NCI-H1105 (cell line): ENCODE data around the gene IGFBPL1.
"Not testable (repeated sequence)": the region's sequence is repeated elsewhere in the genome, so short reads cannot be mapped to it uniquely, and the experiment has no call there.

ENCODE experiments used
- DNase-seq: peaks from one replicate; lab custom pipeline; 2025; lab: John Stamatoyannopoulos, UW

IGFBPL1 gene

DNA sequence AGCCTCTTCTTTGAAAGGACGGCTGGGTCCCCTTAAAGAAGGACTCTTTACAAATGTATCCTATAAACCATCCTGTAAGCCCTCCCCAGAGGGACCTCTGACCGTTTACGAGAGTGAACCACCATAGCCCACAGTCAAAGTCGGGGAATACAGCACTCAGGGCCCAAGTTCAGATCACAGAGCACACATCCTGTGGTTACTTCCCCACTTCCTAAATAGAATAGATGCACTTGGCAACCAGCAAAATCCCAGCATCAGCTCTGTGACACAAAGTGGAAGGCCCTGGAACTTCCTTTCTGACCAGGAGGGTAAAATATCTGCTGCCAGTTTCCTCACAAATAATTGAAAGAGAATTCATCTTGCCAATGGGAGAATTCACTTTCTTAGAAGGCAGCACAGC is 6.9 kb upstream of the IGFBPL1 start:
- no peak for DNase-seq

DNA sequence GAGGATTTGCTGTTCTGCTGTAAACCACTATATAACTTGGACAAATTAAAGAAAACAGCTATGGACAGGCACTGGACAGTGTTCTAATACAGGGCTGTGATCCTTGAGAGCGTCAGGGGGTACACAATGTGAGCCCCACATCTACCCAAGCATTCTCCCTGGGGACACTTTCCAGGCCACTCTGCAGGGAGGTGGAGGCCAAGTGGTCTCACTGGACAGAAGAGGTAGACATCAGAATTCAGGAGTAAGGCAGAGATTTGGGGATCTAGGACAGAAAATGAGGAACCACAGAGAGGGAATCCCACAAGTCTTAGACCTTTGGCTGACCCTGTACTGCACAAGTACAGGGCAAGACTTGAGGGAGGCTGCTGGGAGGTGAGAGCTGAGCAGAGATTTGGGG is 3.8 kb upstream of the IGFBPL1 start:
- no peak for DNase-seq

DNA sequence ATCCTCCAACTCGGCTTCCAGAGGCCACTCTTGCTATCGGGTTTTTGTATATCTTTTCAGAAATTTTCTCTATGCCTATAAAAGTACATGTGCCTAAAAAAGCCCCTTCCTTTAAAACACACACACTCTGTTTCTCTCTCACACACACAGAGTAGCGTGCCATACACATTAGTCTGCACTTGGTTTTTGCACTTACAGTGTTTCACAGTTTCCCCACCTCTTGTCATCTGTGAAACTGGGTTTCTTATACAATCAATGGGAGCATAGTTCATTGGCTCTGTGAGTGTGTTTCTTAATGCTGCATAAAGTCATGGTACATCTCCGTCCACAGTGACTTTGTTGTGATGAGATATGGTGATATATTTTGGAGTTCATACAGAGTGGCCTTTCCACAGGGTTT is 664 bp upstream of the IGFBPL1 start:
- DNase-seq: no peak

DNA sequence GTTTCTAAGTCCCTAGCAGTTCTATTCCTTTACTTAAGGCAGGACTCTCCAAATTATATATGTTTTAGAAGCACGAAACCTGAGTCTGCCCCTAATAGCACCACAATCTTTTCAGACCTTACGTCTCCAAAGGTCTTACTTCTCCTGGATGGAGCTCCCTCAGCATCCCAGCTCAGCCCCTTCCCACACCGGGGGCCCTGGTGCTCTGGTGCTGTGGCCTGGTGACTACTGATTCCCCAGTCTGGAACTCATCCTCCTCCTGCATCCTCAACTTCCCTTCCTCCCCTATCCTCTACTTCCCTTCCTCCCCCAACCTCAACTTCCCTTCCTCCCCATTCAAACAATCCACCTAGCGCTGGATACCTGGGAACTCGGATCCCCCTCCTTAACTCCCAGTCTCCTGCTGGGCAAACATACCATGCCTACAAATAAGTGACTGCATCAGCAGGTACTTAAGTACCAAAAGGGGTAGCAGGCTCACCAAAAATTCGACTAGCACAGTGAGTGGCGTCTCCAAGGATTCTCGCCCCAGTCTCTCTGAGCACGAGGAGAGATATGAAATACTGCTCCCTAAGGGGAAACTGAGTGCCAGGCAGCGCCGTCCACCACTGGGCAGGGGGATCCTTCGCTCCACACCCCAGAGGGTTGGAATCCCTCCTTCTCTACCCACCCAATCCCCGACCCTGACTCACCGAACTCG is 831 bp downstream of the IGFBPL1 start:
- DNase-seq: no peak

DNA sequence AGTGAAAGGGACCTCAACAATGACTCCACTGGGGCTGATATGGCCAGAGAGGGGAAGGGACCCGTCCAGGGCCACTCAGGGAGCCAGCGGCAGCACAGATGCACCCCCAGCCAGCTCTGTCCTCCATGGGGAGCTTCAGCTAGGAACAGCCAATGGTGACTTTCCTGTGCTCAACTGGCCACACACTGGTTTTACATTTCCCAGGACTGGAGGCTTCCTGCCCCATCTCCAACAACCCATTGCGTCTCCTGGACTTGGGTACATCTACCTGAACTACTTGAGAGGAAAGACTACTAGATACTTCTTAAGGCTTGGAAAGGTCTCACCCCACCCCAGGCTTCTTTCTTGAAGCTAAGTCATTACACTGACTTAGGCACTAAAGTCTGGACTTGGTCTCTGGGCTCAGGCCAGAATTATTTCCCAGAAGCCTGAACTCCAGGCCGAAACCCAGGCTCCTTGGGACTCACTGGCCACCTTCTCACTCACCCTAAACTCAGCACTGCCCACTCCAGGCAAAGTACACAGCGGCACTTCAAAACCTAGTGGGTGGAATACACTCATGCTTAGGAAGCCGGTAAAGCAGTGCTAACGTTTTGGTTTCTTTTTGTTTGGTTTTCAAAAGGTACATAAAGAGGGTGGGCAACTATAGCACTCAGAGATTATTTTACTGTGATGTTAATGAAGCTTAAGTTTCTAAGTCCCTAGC is 1.5 kb downstream of the IGFBPL1 start:
- no peak for DNase-seq

DNA sequence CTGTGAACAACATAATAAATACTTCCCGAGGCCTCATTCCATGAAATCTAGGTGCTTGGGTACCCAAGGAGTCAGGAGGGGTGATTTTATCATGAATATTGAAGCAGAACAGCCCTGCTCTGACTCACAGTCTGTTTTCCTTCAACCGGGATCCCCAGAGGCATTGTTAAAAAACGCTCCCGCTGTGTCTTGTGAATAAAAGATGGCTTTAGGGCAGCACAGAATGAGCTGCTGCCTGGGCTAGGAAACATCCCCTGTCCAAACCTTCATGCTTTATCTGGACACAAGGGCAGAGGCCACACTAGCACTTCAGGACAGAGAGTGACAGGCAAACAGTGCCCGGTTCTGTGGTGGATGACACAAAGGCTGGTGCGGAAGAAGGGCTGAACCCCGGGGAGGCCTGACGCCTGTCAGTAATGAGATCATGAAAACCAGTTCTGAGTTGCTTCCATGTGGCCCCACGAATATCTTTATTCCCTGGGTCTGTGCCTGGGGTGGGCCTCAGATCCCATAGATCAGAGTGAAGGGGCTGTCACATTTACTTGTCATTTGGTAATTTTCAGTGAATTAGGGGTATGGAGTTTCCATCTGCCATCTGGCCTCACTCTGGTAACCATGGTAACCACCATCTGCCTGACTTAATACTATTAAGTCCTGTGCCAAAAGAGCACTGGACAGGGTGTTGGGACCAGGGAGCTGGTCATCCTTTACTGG is 2.6 kb downstream of the IGFBPL1 start:
- peak; percentile 19 for DNase-seq

DNA sequence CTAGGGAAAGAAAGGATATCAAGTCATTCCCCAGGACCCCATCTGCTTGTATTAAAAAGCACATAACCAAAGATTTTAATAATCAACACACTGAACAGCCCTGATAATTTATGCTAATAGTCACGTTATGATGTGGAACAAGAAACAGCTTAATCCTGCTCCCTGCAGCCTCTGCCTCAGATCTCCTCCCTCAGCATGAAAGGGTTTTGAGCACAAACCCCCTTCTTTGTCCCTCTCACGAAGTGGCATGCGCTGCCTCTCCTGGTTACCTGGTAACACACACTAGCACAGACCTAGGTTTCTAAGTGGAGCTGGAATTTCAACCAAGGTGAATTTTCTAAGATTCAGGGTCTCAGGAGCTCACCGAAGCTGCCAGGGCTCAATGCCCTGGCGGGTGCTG is 5.1 kb downstream of the IGFBPL1 start:
- no peak for DNase-seq

DNA sequence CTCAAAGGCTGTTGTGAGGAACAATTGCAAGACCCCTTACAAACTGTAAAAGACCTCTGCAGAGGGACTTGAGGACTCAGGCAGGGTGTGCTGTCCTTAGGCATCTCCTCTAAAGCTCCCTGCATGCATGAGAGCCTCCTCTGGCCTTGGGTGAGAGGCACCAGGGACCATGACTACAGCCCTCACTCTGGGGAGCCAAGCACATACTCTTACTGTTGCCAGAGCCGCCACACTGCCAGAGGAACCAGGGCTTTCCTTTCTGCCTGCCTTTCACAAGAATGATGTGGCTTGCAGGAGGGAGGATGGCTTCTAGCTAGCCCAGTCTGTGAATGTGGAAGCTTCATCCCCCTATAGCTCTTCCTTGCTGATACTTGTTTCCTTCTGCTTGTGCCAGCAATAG is 5.9 kb downstream of the IGFBPL1 start:
- no peak for DNase-seq

DNA sequence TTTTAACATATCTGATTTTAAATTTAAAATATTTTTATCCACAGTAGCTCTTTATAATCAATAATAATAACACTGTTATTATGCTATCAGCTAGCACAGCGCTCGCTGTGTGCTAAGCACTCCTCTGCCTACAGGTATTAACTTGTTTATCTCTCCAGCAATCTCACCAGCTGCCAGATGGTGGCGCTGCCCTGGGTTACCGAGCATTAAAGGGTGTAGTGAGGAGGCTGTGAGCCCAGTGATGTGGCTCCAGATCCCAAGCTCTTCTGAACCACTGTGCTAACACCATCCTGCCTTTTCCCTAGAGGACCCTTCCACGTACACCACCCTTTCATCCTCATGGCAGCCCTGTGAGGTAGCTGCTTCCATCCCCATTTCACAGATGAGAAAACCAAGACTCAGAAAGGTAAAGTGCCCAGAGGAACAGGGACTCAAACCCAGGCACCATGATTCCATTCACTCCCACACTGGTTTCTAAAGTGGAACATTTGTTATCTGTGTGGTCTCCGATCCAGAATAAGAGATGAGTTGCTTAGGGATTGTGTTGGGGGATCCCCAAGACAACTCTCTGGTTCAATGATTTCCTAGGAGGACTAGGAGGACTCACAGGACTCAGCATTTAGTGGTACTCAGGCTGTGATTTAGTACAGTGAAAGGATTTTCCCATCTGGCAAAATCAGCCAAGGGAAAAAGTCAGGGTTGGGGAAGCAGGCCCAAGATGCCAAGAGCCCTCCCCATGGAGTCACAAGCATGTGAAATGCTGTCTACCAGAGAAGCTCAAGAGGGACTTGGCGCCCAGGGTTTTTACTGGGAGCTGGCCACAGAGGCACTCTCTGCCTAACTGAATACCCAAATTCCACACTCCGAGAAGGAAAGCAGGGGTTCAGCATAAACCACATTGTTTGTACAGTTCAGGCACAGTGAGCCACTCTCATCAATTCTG is 7.0 kb downstream of the IGFBPL1 start:
- DNase-seq: no peak

DNA sequence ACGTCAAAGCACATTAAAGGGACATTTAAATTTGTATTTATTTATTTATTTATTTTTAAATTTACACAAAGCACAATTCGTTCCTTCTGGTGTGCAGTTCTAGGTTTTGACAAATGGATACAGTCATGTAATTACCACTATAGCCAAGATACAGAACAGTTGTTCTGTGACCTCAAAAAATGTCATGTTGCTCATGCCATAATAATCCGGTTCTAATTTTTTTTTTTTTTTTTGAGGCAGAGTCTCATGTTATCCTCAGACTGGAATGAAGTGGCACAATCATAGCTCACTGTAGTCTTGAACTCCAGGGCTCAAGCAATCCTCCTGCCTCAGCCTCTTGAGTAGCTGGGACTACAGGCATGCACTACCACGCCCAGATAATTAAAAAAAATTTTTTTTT is 7.8 kb downstream of the IGFBPL1 start:
- DNase-seq: no peak

DNA sequence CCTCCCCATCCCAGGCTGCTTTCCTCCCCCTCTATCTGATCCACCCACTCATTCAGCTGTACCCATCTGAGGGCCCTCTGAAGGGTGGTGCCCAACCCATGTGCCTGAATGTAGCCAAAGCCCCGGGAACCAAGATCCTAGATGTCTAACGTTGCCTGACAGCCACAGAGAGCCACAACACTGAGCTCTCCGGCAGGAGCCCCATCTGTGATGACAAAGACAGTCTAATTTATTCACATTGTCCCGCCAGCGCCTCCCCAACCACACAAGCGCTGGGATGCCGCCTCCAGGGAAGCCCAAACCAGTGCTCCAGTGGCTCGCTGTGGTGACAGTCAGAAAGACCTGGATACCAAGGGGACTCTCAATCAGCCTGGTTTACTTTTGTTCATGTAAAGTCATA is 8.4 kb downstream of the IGFBPL1 start:
- no peak for DNase-seq

DNA sequence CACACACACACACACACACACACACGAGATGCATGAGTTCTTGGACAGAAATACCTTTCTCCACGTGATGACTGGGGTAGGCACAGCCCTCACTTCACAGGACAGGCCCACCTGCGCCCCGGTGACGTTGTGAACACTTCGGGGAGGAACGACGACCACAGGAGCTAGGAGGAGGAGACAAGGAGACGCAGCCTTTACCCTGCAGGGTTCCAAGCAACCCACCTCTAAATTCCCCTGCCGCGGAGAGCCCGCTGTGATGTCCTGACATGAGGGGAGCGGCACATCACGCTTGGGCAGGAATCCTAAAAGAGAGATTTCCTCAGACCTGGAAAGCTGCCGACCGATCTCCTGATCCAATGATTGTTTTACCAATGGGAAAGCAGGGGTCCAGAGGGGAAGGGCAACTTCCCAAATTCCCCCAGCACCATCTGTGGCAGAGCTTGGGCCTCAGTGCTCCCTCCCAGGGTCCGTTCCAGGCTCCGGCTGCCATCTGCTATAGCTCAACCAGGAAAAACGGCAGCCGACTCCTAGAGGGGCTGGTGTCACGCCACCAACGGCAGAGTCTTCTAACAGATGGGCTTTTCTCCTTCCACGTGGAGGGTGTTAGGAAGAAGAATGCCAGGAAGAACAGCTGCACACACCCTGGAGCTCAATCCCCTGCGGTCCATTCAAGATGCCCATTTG is 10.1 kb downstream of the IGFBPL1 start:
- no peak for DNase-seq

DNA sequence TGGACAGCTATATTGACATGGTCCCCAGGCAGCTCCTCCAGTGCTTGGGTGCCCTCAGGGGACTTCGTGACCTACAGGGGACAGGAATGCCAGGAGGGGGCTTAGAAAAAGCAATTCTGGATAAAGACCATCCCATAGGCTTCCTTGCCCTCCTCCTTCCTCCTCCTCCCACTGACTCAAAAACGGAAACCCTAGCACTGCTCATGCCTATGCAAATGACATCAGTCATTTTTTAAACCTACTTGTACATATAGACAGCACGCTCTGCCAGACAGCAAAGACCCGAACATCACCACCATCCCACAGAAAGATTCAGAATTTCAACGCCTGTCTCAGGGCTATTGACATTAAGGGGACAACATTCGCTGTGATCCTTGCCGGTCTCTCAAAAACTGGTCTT is 11.0 kb downstream of the IGFBPL1 start:
- DNase-seq: no peak

DNA sequence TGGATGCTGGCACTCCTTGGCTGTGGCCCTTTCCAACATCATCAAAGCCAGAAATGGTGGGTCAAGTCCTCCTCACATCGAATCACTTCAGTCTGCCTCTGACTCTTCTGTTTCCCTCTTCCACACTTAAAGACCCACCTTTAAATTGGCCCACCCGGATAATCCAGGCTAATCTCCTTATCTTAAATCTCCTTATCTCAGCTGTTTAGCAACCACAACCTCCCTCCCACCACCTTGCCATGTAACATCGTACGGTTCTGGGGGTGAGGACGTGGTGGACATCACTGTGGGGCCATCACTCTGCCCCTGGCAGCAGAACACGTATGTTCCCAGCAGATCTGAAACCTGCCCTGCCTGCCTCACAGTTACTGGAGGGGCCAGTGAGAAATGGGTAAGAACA is 11.5 kb downstream of the IGFBPL1 start:
- no peak for DNase-seq

DNA sequence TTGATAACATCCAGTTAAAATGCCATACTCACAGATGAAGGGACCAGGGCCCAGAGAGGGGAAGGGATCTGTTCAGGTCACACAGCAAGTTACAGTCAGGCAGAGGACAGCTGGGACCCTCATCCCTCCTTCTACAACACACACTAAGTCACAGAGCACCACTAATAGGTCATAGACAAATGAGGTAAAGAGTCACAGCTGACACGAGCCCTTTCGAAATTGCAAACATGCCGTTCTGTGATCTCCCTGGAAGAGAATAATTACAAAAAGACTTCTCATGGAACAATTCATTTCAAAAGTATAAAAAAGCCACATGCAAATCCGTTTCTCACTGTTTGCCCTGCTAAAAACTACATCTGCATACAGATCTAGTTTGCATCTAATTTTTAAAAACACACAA is 15.5 kb downstream of the IGFBPL1 start:
- no peak for DNase-seq

DNA sequence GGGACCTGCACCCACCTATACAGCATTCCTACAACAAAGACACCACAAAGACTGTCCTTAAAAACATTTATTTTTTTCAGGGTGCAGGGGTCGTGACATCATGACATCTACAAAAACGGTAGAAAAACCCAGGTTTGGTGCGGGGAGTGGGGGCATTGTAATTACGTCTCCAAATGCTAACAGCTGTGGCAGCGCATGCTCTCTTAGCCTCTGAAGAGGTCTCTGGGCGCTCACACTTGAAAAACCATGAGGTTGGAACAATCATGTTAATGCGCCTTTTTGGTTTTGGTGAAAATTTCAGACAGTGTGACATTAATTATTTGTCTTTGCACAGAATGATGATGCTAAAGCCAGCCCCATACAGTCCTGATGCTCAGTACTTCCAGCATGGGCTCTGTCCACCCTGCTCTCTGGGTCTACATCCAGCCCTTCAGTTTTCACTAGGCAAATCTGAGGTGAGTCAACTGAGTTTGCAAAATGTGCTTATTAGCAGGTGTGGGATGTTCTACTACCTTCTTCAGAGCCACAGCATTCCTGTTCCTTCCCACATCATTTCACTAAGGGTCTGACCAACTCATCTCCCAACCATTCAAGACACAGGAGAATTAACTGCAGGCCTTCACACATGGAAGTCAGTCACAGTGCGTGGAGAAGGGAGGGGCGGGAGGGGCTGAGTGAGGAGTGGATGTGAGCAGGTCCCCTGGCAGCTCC is 17.6 kb downstream of the IGFBPL1 start:
- DNase-seq: no peak

DNA sequence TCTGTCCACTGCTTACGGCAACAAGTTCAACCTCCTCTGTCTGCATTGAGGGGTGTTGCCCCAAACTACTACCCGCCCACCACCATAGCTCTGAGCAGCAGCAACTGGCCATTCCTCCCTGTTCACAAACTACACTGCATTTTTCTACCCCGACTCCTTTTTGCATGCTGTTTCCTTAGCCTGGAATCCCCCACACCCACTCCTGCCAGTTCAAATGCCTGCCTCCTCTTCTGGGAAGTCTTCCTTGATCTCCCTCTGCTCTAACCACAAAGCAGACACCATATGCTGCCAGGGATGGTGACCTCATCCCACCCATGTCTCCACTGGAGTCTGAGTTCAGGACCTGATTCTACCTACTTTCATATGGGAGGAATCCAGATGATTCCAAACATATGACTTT is 18.5 kb downstream of the IGFBPL1 start:
- DNase-seq: no peak

DNA sequence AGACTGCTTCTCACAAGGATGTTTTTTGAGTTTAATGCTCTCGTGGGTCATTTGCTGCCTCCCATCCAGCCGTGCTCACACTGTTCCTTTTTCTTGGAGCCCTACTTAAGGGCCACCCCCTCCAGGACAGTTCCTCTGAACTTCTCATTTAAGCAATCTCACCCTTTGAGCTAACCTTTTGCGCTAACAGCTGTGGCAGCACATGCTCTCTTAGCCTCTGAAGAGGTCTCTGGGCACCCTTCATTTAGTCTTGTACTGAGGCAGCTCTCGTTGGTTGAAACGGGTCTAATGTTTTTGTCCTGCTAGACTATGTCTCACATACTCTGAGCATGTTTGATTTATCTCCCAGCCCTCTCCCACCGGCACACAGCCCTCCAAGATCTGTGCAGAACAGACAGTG is 19.9 kb downstream of the IGFBPL1 start:
- DNase-seq: no peak

DNA sequence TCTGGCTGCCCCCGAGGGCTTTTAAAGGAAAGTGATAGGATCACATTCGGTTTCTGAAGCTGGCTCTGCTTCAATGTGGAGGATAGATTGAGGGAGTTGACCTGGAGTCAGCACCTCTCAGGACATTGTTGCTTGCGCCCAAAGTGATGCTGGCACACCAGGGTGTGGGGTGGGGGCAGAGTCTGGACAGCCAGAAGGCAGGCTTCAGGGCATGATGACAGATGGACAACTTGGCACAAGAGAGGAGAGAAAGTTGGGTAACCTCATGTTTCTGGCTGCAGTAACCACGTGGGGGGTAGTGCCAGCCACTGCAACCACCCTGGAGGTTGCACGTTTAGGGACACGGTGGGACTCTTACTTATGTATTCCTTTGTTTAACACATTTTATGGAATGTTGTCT is 22.3 kb downstream of the IGFBPL1 start:
- no peak for DNase-seq

DNA sequence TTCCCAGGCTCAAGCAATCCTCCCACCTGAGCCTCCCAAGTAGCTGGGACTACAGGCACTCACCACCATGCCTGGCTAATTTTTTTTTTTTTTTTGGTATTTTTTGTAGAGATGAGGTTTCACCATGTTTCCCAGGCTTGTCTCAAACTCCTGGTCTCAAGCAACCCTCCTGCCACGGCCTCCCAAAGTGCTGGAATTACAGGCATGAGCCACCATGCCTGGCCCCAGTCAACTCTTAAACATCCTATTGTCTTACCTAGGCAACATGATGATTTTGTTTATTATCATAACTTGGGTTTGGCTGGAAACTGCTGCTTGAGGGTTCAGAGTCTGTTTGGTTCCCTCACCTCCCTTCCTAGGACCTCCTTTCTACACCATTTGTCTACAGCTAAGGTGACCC is 25.1 kb downstream of the IGFBPL1 start:
- not testable (repeated sequence) for DNase-seq

DNA sequence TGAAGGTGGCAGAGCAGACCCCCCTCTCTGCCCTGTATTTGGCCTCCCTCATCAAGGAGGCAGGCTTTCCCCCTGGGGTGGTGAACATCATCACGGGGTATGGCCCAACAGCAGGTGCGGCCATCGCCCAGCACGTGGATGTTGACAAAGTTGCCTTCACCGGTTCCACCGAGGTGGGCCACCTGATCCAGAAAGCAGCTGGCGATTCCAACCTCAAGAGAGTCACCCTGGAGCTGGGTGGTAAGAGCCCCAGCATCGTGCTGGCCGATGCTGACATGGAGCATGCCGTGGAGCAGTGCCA is 27.9 kb downstream of the IGFBPL1 start:
- no peak for DNase-seq
